ENCODE measurements around the gene TIA1. TPM values are rescaled to one million over a fixed set of nuclear protein-coding genes. Genes with fewer than 3 reads are reported as not detected.
A peak's percentile ranks its signal among the peaks of the same experiment; 100 is the strongest.

The TIA1 gene
- total and polyA plus RNA-seq, 2 donors (not counting 1 experiment from before 2014, with no cell fraction given), result 64.5 to 138 TPM

DNA sequence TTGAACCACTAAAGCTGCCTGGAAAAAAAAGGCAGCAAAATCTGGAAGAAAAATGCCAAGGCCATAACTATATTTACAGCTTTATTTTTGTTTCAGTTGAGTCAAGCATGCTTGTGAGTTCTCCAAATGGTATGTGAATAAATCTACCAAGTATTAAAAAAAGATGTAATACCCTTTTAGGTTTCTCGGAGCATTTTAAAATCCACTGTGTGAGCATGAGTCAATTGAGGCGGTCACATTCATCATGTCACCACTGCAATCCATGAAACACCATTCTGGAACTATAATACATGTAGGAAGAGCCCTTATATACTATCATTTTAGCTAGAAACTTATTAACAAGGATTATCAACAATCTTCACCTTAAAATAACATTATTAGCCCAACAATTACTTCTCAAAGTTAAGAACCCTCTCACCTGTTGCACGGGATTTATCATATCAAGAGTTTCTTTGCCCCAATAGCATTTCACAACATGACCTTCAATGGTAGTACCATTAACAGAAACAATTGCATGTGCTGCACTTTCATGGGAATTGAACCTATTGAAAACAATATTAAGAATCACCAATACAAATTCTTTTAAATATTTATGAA, 33.4 kb downstream of the TIA1 start:
- Histone ChIP-seq H3K27me3 (ENCODE audit: control insufficient read depth, insufficient read depth, low read length) (no peaks in the 10 kb centered on the region), H3K4me1 (ENCODE audit: control insufficient read depth, extremely low read depth, insufficient read depth, low read length) (no peaks in the 10 kb centered on the region), H4K20me1 (ENCODE audit: control insufficient read depth, extremely low read depth, insufficient read depth, low read length) (no peaks in the 10 kb centered on the region), H3K9ac (ENCODE audit: insufficient read depth, low read length) (no peak overlapping the region), H3K36me3 (ENCODE audit: control insufficient read depth, insufficient read depth, low read length) (peaks cover 6% of the 10 kb centered on the region), H3K9me3 (ENCODE audit: control insufficient read depth, insufficient read depth, low read depth, low read length) (no peaks in the 10 kb centered on the region), H3K4me2 (ENCODE audit: extremely low read depth, insufficient read depth, low read length) (no peak overlapping the region), H3K4me3 (replicated peaks in 1 of 4; ENCODE audit: control extremely low read depth in 1 of 4, insufficient read depth in 1 of 4, low read depth in 3 of 4, low read length in 4 of 4) (no peak overlapping the region), H3K79me2 (ENCODE audit: control insufficient read depth, insufficient read depth, low read length) (no peaks in the 10 kb centered on the region), H2AFZ (ENCODE audit: low read length) (no peak overlapping the region), H3K27ac (ENCODE audit: insufficient read depth, low read length) (no peak overlapping the region)
- peak; percentile 55 to 80 for DNase-seq (ENCODE audit: low read depth in 2 of 2)
- TF ChIP-seq EZH2 (IDR thresholded peaks at IDR 0.05; ENCODE audit: low read length, missing control alignments), result no peak
- TF ChIP-seq, protein P1, sequence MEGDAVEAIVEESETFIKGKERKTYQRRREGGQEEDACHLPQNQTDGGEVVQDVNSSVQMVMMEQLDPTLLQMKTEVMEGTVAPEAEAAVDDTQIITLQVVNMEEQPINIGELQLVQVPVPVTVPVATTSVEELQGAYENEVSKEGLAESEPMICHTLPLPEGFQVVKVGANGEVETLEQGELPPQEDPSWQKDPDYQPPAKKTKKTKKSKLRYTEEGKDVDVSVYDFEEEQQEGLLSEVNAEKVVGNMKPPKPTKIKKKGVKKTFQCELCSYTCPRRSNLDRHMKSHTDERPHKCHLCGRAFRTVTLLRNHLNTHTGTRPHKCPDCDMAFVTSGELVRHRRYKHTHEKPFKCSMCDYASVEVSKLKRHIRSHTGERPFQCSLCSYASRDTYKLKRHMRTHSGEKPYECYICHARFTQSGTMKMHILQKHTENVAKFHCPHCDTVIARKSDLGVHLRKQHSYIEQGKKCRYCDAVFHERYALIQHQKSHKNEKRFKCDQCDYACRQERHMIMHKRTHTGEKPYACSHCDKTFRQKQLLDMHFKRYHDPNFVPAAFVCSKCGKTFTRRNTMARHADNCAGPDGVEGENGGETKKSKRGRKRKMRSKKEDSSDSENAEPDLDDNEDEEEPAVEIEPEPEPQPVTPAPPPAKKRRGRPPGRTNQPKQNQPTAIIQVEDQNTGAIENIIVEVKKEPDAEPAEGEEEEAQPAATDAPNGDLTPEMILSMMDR (conservative IDR thresholded peaks at IDR 0.05 in 1 of 2, IDR thresholded peaks at IDR 0.05 in 1 of 2; ENCODE audit: low read depth in 1 of 2, low read length in 2 of 2), result no peak

DNA sequence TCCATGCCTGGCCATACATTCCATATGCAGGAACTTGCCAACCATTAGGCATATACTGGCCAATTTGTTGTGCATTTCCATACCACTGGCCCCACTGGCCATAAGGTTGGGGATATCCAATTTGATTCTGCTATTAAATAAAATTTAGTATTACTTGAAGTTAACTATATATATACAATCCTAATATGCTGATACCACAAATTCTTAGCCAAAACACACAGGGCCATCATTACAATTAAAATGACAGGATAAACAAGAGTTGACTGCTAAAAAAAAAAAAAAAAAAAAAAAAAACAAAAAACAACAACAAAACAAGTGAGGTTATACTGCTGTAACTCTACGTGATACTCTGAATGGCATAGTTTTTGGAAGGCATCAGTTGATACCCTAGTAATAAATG, 34.1 kb downstream of the TIA1 start:
- Histone ChIP-seq H3K9ac (ENCODE audit: insufficient read depth, low read length) (no peak overlapping the region), H3K27ac (ENCODE audit: insufficient read depth, low read length) (no peak overlapping the region), H3K9me3 (ENCODE audit: control insufficient read depth, insufficient read depth, low read depth, low read length) (no peaks in the 10 kb centered on the region), H4K20me1 (ENCODE audit: control insufficient read depth, extremely low read depth, insufficient read depth, low read length) (no peaks in the 10 kb centered on the region), H2AFZ (ENCODE audit: low read length) (no peak overlapping the region), H3K4me2 (ENCODE audit: extremely low read depth, insufficient read depth, low read length) (no peak overlapping the region), H3K27me3 (ENCODE audit: control insufficient read depth, insufficient read depth, low read length) (no peaks in the 10 kb centered on the region), H3K4me3 (replicated peaks in 1 of 4; ENCODE audit: control extremely low read depth in 1 of 4, insufficient read depth in 1 of 4, low read depth in 3 of 4, low read length in 4 of 4) (no peak overlapping the region), H3K36me3 (ENCODE audit: control insufficient read depth, insufficient read depth, low read length) (peaks cover 6% of the 10 kb centered on the region), H3K4me1 (ENCODE audit: control insufficient read depth, extremely low read depth, insufficient read depth, low read length) (no peaks in the 10 kb centered on the region), H3K79me2 (ENCODE audit: control insufficient read depth, insufficient read depth, low read length) (no peaks in the 10 kb centered on the region)
- no peak for DNase-seq (ENCODE audit: low read depth in 2 of 2)
- TF ChIP-seq EZH2 (IDR thresholded peaks at IDR 0.05; ENCODE audit: low read length, missing control alignments), result no peak
- TF ChIP-seq, protein P1 (conservative IDR thresholded peaks at IDR 0.05 in 1 of 2, IDR thresholded peaks at IDR 0.05 in 1 of 2; ENCODE audit: low read depth in 1 of 2, low read length in 2 of 2), result no peak

DNA sequence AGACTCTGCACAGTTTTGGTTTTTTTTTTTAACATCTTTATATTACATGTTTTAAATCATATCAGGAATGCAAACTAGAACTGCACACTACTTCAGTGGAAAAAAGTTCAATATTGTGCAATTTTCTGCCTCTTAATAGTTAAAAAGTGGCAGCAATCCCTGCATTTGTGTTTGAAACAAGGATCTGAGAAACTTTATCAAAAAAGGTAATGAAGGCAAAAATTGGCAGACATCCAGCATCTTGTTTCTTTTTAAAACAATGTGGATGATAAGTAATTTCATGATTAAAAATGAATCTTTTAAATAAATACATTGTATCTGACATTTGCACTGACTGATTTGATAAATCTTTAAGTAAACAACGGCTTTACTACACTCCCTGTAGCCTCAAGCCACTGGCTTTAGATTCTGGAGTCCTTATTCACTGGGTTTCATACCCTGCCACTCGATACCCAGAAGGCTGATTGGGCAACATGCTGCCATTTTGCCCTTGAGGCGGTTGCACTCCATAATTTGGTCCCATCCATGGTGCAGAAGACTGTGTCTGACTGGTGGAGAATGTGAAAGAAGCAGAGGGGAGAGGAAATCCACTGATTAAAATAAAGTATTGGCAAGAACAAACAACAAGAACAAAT, 36.0 kb downstream of the TIA1 start:
- TF ChIP-seq, protein P1 (conservative IDR thresholded peaks at IDR 0.05 in 1 of 2, IDR thresholded peaks at IDR 0.05 in 1 of 2; ENCODE audit: low read depth in 1 of 2, low read length in 2 of 2), result no peak
- H3K79me2 ChIP-seq (ENCODE audit: control insufficient read depth, insufficient read depth, low read length), result no peaks in the 10 kb centered on the region
- peak in 1 of 2 donors; percentile 18 for DNase-seq (ENCODE audit: low read depth in 2 of 2)
- H3K27me3 ChIP-seq (ENCODE audit: control insufficient read depth, insufficient read depth, low read length), result no peaks in the 10 kb centered on the region
- H3K4me1 ChIP-seq (ENCODE audit: control insufficient read depth, extremely low read depth, insufficient read depth, low read length), result no peaks in the 10 kb centered on the region
- no peaks in the 10 kb centered on the region for H3K9me3 ChIP-seq (ENCODE audit: control insufficient read depth, insufficient read depth, low read depth, low read length)
- H3K4me2 ChIP-seq (ENCODE audit: extremely low read depth, insufficient read depth, low read length), result no peak overlapping the region
- H3K27ac ChIP-seq (ENCODE audit: insufficient read depth, low read length), result no peak overlapping the region
- no peak overlapping the region for H3K9ac ChIP-seq (ENCODE audit: insufficient read depth, low read length)
- H3K36me3 ChIP-seq (ENCODE audit: control insufficient read depth, insufficient read depth, low read length), result peaks cover 4% of the 10 kb centered on the region
- H4K20me1 ChIP-seq (ENCODE audit: control insufficient read depth, extremely low read depth, insufficient read depth, low read length), result no peaks in the 10 kb centered on the region
- H2AFZ ChIP-seq (ENCODE audit: low read length), result no peak overlapping the region
- no peak overlapping the region for H3K4me3 ChIP-seq (replicated peaks in 1 of 4; ENCODE audit: control extremely low read depth in 1 of 4, insufficient read depth in 1 of 4, low read depth in 3 of 4, low read length in 4 of 4)

Data from fibroblast of lung (primary cell).